ENCODE results near the gene MIA3.

DNA sequence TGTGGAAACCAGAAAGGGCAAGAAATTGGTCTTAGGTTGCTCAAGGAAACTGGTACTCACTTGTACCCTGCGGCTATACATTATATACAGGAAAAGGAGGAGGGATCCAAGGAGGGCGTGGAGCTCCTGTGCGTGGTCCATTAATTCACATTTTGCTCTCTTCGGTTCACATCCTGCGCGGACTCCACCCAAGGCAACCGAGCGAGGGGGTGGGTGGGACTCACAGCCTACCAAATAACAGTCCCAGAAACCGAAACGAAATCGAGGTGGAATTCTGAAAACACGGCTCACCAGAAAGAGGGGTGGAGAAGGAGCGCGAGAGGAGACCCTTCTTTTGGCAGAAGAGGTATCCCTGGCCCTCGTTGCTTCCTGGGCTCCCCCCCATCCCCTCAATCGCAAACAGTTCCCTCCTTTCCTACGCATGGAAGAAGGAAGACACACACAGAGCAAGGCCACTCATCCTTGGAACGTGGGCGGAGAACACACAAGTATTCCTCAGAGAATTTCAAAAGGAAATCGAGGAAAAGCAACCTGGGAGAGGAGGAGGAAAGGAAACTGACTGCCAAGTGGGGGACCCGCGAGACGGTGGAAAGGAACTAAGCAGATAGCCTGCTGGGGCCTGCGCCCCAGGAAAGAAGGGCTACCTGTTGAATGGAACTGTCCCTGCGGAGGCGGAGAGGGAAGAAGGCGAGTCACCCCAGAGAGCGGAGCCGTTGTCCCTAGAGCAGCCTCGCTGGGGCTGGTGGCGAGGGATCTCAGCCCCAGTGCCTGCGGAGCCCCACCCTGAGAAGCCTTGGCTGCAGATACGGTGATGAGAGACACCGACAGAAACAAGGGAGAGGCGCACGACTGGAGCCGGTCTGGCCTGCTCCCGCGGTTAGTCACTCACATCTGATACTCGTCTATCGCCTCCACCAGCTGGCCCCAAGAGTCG lies 93.7 kb downstream of the MIA3 start:
- TF ChIP-seq POLR2A (IDR thresholded peaks at IDR 0.05) = no peak
- TF ChIP-seq, protein P1, sequence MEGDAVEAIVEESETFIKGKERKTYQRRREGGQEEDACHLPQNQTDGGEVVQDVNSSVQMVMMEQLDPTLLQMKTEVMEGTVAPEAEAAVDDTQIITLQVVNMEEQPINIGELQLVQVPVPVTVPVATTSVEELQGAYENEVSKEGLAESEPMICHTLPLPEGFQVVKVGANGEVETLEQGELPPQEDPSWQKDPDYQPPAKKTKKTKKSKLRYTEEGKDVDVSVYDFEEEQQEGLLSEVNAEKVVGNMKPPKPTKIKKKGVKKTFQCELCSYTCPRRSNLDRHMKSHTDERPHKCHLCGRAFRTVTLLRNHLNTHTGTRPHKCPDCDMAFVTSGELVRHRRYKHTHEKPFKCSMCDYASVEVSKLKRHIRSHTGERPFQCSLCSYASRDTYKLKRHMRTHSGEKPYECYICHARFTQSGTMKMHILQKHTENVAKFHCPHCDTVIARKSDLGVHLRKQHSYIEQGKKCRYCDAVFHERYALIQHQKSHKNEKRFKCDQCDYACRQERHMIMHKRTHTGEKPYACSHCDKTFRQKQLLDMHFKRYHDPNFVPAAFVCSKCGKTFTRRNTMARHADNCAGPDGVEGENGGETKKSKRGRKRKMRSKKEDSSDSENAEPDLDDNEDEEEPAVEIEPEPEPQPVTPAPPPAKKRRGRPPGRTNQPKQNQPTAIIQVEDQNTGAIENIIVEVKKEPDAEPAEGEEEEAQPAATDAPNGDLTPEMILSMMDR (IDR thresholded peaks at IDR 0.05) = no peak
- TF ChIP-seq POLR2AphosphoS5 (IDR thresholded peaks at IDR 0.05) = no peak

All from prostate gland (tissue), 2 donors.